ENCODE results near the gene TRIM9. TPM values are rescaled to one million over a fixed set of nuclear protein-coding genes. Genes with fewer than 3 reads are reported as not detected.

Gene TRIM9
- total RNA-seq, 1 donor from 2014 or later, result 0.92 TPM

DNA sequence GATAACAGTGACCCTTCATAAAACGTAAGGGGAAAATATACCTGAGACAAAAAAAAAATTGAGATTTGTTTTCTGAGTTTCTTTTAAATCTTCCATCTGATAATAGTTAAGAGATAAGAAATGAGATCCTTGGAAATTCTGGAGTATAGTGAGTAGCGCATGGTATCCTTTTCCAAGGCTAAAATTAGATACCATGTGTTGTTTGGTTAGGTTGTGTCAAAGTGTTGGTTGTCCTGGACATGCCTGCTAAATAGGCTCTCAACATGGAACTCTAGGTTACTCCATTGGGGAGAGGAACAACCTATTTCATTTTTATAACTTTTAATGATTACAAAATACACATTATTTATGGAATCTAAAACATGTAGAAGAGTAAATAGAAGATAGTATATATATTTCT lies 165.4 kb downstream of the TRIM9 start:
- H3K4me3 ChIP-seq (ENCODE audit: low read depth, low read length), result no peak overlapping the region

DNA sequence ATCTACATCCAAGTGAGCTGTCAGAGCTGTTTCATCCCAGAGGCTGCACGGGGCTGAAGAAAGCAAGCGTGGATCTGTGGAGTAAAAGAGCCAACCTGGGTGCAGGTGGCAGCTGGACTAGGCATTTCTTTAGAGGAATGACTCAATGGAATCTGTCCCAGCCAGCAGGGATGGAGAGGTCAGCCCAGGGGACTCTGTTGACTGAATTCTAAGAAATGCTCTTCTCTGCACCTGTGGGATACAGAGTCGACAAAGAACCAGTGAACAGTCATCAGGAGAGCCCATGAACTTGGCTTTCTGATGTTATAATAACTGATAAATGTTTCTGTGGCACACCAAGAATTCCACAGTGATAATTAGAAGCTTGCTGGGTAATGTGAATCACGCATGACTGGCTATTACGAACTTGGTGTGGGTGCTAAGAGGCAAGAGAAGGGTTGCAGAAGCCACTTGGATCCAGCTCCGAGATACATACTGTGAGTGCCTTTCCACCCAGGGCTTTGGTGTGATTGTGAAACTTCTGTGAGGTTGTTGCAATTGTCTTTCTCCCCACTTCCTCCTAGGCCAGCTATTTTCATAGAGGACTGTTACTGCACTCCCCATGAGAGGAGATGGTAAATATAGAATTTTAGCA lies 166.8 kb downstream of the TRIM9 start:
- Histone ChIP-seq H3K4me3 (ENCODE audit: low read depth, low read length) (no peak overlapping the region), H3K27me3 (ENCODE audit: control insufficient read depth, insufficient read depth, low read length) (no peaks in the 10 kb centered on the region), H3K36me3 (ENCODE audit: control insufficient read depth, insufficient read depth, low read length) (peaks cover 2% of the 10 kb centered on the region)
- TF ChIP-seq, protein P1, sequence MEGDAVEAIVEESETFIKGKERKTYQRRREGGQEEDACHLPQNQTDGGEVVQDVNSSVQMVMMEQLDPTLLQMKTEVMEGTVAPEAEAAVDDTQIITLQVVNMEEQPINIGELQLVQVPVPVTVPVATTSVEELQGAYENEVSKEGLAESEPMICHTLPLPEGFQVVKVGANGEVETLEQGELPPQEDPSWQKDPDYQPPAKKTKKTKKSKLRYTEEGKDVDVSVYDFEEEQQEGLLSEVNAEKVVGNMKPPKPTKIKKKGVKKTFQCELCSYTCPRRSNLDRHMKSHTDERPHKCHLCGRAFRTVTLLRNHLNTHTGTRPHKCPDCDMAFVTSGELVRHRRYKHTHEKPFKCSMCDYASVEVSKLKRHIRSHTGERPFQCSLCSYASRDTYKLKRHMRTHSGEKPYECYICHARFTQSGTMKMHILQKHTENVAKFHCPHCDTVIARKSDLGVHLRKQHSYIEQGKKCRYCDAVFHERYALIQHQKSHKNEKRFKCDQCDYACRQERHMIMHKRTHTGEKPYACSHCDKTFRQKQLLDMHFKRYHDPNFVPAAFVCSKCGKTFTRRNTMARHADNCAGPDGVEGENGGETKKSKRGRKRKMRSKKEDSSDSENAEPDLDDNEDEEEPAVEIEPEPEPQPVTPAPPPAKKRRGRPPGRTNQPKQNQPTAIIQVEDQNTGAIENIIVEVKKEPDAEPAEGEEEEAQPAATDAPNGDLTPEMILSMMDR (IDR thresholded peaks at IDR 0.05; ENCODE audit: insufficient read depth, low read length, poor library complexity, severe bottlenecking), result no peak
- no peak for DNase-seq (ENCODE audit: low read depth)

More for the DNA sequence above, 165.4 kb downstream of the TRIM9 start:
- DNase-seq (ENCODE audit: low read depth), result no peak
- no peaks in the 10 kb centered on the region for H3K27me3 ChIP-seq (ENCODE audit: control insufficient read depth, insufficient read depth, low read length)
- H3K36me3 ChIP-seq (ENCODE audit: control insufficient read depth, insufficient read depth, low read length), result peaks cover 2% of the 10 kb centered on the region
- TF ChIP-seq, protein P1 (IDR thresholded peaks at IDR 0.05; ENCODE audit: insufficient read depth, low read length, poor library complexity, severe bottlenecking), result no peak

DNA sequence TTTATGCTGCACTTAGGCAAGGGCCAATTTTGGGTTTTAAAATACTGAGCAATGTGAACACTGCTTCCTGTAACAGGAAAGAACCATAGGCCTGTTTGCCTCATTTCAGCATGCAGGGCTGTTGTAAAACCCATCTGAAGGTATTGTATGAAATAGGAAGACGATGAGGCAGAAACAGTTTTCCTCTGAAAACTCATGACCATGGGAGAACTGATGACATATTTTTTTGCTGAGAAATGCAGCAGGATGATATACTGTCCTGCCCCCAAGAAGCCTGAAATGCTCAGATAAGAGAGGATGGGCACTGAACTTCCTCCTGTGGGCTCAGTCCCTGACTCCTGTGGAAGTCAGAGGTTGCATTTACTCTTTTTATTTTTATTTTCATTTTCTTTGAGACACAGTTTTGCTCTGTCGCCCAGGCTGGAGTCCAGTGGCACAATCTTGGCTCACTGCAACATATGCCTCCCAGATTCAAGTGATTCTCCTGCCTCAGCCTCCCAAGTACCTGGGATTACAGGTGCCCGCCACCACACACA lies 168.0 kb downstream of the TRIM9 start:
- no peak overlapping the region for H3K4me3 ChIP-seq (ENCODE audit: low read depth, low read length)
- peaks cover 3% of the 10 kb centered on the region for H3K36me3 ChIP-seq (ENCODE audit: control insufficient read depth, insufficient read depth, low read length)
- no peak for DNase-seq (ENCODE audit: low read depth)
- no peaks in the 10 kb centered on the region for H3K27me3 ChIP-seq (ENCODE audit: control insufficient read depth, insufficient read depth, low read length)
- TF ChIP-seq, protein P1 (IDR thresholded peaks at IDR 0.05; ENCODE audit: insufficient read depth, low read length, poor library complexity, severe bottlenecking), result no peak

Other genes with a start within 250 kb of the TRIM9 start
- not detected in 2 replicates for gene ABHD12B, start 223.1 kb downstream of the TRIM9 start, total RNA-seq
- 41.1 and 48.2 TPM in 2 replicates for gene PYGL, start 150.6 kb downstream of the TRIM9 start, total RNA-seq
- gene TMX1, start 145.1 kb upstream of the TRIM9 start, total RNA-seq, result 34.3 and 43.2 TPM in 2 replicates

Measured in kidney epithelial cell (primary cell).